Activated B cell treated with CpG ODN at 0.5 μM for 24 hours (primary cell): ENCODE measurements around the gene ATP6V0E1. TPM values are rescaled to one million over a fixed set of nuclear protein-coding genes. Genes with fewer than 3 reads are reported as not detected.
"Not testable (repeated sequence)": the region's sequence is repeated elsewhere in the genome, so short reads cannot be mapped to it uniquely, and the experiment has no call there.

Experiments used
- ATAC-seq: fragments of 200-7000 bp; cut with Tn5 transposase; one replicate; pipeline ENCODE4 v1.10.0; 2021; ENCODE audit warnings: low read depth, mild to moderate bottlenecking, moderate library complexity
- CTCF ChIA-PET: fragments of 350-600 bp; sonication (Branson Sonifier 250); formaldehyde crosslinking; loops from one replicate; lab custom pipeline; 2021; ENCODE audit warnings: antibody characterized with exemption; lab: Charles Lee
- POLR2A ChIA-PET: fragments of 350-600 bp; sonication (Branson Sonifier 250); formaldehyde crosslinking; loops from one replicate; lab custom pipeline; 2021; ENCODE audit warnings: antibody characterized with exemption; lab: Charles Lee
- DNase-seq: peaks from one replicate; pipeline ENCODE4 v3.0.0; 2022
- H3K27ac Mint-ChIP-seq: one replicate; pipeline ENCODE4 v1.8.0; 2020; ENCODE audit warnings: mixed read lengths
- H3K27me3 Mint-ChIP-seq: one replicate; pipeline ENCODE4 v1.8.0; 2021; ENCODE audit warnings: mixed read lengths
- H3K36me3 Mint-ChIP-seq: one replicate; pipeline ENCODE4 v1.8.0; 2021; ENCODE audit warnings: low read depth, mixed read lengths
- H3K4me1 Mint-ChIP-seq: one replicate; pipeline ENCODE4 v1.8.0; 2021; ENCODE audit warnings: mixed read lengths
- H3K4me3 Mint-ChIP-seq: one replicate; pipeline ENCODE4 v1.8.0; 2020; ENCODE audit warnings: mild to moderate bottlenecking, mixed read lengths
- H3K9me3 Mint-ChIP-seq: one replicate; pipeline ENCODE4 v1.8.0; 2020; ENCODE audit warnings: mixed read lengths
- intact Hi-C: fragments of 100-400 bp; cut with micrococcal nuclease; formaldehyde crosslinking; loops from one replicate; pipeline ENCODE4 v1.15.1; 2024
- total RNA-seq: library from RNA; stranded (reverse); gene quantifications from 2 replicates; pipeline ENCODE4 v1.2.3, GENCODE V29; 2022
- TF ChIP-seq, protein P1 (sequence below): fragments of 200-600 bp; IDR thresholded peaks from one replicate; pipeline ENCODE4 v1.8.0; 2022; ENCODE audit warnings: antibody characterized with exemption, mild to moderate bottlenecking

ATP6V0E1 gene
- total RNA-seq, 1 donor from 2014 or later, result 191 TPM

DNA sequence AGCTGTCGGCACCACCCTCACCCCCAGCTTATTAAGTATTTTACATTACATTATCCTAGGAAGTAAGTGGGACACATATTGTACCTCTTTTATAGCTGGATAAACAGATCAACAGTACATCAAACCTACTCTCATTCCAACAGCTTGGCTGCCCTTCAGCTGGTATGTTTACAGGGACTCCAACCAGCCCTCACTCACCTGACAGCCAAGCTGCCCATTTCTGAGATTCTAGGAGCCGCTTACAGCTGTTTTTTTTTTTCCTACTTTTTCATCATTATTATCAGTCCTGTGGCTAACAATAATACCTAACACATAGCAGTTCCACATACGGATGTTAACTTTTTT, 59.2 kb downstream of the ATP6V0E1 start:
- Mint-ChIP-seq H3K9me3 (no peaks in the 10 kb centered on the region), H3K27ac (no peak overlapping the region), H3K4me1 (peaks cover 14% of the 10 kb centered on the region), H3K27me3 (no peaks in the 10 kb centered on the region), H3K4me3 (no peak overlapping the region), H3K36me3 (no peaks in the 10 kb centered on the region)
- intact Hi-C loops, result no loop called here
- TF ChIP-seq, protein P1, sequence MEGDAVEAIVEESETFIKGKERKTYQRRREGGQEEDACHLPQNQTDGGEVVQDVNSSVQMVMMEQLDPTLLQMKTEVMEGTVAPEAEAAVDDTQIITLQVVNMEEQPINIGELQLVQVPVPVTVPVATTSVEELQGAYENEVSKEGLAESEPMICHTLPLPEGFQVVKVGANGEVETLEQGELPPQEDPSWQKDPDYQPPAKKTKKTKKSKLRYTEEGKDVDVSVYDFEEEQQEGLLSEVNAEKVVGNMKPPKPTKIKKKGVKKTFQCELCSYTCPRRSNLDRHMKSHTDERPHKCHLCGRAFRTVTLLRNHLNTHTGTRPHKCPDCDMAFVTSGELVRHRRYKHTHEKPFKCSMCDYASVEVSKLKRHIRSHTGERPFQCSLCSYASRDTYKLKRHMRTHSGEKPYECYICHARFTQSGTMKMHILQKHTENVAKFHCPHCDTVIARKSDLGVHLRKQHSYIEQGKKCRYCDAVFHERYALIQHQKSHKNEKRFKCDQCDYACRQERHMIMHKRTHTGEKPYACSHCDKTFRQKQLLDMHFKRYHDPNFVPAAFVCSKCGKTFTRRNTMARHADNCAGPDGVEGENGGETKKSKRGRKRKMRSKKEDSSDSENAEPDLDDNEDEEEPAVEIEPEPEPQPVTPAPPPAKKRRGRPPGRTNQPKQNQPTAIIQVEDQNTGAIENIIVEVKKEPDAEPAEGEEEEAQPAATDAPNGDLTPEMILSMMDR, result no peak
- ChIA-PET CTCF (interaction anchor here (0.7 kb wide), 1 partner anchor 15 kb away, joined by 3 read pairs; no protein-coding TSS in a partner anchor), POLR2A (interaction anchor here (0.5 to 2.1 kb wide), 5 partner anchors 10 to 41 kb away, joined by 3 to 9 read pairs (median 3); no protein-coding TSS in a partner anchor)
- ATAC-seq (no peak), DNase-seq (no peak)

DNA sequence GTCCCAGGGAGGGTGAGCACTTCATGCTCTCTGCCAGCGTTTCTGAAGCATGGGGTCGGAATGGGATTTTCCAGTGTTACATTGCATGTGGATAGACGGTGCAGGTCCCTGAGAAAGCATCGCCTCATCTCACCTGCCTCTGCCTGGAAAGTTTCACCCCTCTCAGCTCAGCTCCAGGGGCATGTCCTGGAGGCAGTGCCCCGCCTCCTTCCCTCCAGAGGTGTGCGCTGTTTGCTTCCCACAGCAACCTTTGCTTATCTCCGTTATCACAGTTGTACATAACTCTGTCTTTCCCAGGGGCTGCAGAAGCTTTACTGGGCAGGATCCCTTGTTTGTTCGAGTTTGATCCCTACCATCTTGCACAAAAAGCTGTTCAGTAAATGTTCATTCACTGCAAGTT, 61.9 kb downstream of the ATP6V0E1 start:
- peaks cover under 1% of the 10 kb centered on the region for H3K4me1 Mint-ChIP-seq
- H3K36me3 Mint-ChIP-seq, result no peaks in the 10 kb centered on the region
- DNase-seq (no peak), ATAC-seq (no peak)
- ChIA-PET POLR2A (interaction anchor here (0.6 to 1.5 kb wide), 2 partner anchors 10 to 12 kb away, joined by 4 to 5 read pairs; no protein-coding TSS in a partner anchor), CTCF (no interaction called here)
- H3K4me3 Mint-ChIP-seq, result no peak overlapping the region
- no peak overlapping the region for H3K27ac Mint-ChIP-seq
- no peaks in the 10 kb centered on the region for H3K9me3 Mint-ChIP-seq
- intact Hi-C loops, result no loop called here
- H3K27me3 Mint-ChIP-seq, result no peaks in the 10 kb centered on the region
- TF ChIP-seq, protein P1, result no peak

DNA sequence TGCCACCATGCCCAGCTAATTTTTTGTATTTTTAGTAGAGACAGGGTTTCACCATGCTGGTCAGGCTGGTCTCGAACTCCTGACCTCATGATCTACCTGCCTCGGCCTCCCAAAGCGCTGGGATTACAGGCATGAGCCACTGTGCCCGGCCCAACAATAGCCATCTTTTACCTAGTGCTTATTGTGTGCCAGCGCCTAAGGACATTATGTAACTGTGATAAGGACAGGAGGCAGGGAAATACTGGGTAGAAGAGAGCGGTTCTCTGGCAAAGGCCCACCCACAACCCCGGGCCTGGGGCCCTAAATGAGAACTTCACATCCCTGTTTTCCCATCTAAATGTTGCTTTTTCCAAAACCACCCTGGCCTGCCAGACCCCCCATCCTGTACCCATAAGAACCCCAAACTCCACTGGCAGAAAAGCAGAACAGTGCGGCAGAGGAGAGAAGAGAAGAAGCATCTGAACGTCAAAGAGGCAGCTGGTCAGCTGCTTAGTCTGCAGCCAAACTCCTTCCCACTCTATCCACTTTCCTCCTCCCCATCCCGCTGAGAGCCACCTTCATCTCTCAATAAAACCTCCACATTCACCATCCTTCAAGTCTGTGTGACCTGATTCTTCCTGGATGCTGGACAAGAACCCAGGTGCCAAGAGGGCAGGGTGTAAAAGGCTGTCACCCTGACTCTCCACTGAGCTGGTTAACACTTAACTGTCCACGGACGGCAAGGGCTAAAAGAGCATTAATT, 63.7 kb downstream of the ATP6V0E1 start:
- H3K4me3 Mint-ChIP-seq, POLR2A ChIA-PET, intact Hi-C loops, DNase-seq, H3K27ac Mint-ChIP-seq, ATAC-seq, H3K36me3 Mint-ChIP-seq, CTCF ChIA-PET, H3K4me1 Mint-ChIP-seq, H3K27me3 Mint-ChIP-seq, H3K9me3 Mint-ChIP-seq: not testable (repeated sequence)

DNA sequence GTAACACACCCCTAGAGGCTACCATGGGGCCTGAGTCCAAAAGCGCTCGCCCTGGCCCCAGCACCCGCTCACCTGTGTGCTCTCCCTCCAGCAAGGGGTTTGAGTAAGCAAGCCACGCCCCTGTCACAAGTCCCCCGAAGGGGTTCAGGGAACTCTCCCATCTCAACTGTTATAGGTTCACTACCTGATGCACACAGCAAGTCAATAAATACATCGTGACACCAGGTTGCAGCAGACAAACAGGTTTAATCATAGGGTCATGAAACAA, 64.2 kb downstream of the ATP6V0E1 start:
- Mint-ChIP-seq H3K27ac (no peak overlapping the region), H3K36me3 (no peaks in the 10 kb centered on the region), H3K9me3 (no peaks in the 10 kb centered on the region), H3K27me3 (peaks cover 2% of the 10 kb centered on the region), H3K4me3 (no peak overlapping the region), H3K4me1 (peaks cover 6% of the 10 kb centered on the region)
- intact Hi-C loops, result no loop called here
- no peak for ATAC-seq
- ChIA-PET CTCF (no interaction called here), POLR2A (no interaction called here)
- no peak for DNase-seq
- TF ChIP-seq, protein P1, result no peak

DNA sequence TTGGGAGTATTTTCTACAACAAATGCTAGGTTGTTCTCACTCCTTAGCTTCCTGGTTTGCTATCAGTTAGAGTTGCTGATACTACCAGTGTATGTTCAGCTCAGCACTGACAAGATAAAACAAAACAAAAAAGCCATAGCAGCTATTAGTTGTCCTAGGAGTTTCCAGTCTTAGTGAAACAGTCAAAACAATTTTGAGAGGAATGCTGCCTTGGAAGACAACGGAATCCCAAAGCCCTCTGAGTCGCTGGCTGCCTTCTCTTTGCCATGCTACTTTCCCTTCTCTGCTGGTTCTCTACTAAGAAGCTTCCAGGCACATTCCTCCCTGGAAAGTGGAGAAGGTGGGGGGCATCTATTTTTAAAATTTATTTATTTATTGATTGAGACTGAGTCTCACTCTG, 67.2 kb downstream of the ATP6V0E1 start:
- intact Hi-C loops, result loop anchor here (10.0 kb wide), 1 partner anchor 834 kb away; the partner anchor contains the start of gene CPEB4
- Mint-ChIP-seq H3K9me3 (no peaks in the 10 kb centered on the region), H3K27ac (no peak overlapping the region), H3K36me3 (peaks cover under 1% of the 10 kb centered on the region), H3K4me3 (no peak overlapping the region), H3K4me1 (peaks cover 21% of the 10 kb centered on the region), H3K27me3 (peaks cover 2% of the 10 kb centered on the region)
- ATAC-seq (no peak), DNase-seq (no peak)
- TF ChIP-seq, protein P1, result no peak
- CTCF ChIA-PET, result no interaction called here
- POLR2A ChIA-PET, result no interaction called here
